HG02763 (cell line): ENCODE results near the gene HOXA9.

Source experiments
- ATAC-seq: cut with Tn5 transposase; IDR thresholded peaks from one replicate; pipeline ENCODE4 v1.9.1; 2021; ENCODE audit warnings: mild to moderate bottlenecking, moderate library complexity; ENCODE audit not compliant: unreplicated experiment

Gene HOXA9

GRCh38 chr7:27155816-27156507, 9.4 kb downstream of the HOXA9 start:
- ATAC-seq = no peak

DNA sequence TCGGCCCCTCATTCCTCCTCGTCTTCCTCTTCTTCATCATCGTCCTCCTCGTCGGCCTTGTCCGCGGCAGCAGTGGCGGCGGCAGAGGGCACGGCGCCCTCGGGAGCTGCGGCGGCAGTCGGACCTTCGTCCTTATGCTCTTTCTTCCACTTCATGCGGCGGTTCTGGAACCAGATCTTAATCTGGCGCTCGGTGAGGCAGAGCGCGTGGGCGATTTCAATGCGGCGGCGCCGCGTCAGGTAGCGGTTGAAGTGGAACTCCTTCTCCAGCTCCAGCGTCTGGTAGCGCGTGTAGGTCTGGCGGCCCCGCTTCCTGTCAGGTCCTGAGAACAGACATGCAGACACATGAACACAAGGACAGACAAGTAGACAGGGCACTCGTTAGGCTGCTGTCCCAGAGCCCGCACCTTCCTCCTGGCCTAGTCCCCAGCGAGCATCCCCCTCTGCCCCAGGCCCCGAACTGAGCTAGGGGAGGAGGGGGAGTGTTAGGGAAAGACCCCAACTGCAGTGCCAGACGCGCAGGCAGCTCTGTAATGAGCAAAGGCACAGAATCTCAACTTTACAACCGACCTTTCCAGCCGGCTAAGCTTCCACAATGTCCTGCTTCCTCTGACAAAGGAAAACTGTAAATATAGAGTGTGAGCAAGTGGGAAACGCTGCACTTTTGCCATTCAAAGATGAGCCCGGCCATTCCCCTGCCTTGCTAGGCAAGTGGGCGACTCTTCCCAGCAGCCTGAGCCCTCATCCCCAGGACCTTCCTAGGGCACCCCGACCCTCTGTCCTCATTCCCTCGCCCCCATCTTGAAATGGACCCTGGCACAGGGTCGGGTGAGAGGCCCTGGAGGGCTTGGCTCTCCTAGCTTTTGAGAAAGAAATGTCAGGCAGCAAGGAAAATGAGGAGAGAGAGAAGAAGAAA, 10.2 kb downstream of the HOXA9 start:
- ATAC-seq = no peak

- ATAC-seq = no peak
These were observed 11.0 kb downstream of the HOXA9 start for GRCh38 chr7:27154369-27154768.

- ATAC-seq = no peak
These were observed 11.8 kb downstream of the HOXA9 start for GRCh38 chr7:27153526-27153925.

DNA sequence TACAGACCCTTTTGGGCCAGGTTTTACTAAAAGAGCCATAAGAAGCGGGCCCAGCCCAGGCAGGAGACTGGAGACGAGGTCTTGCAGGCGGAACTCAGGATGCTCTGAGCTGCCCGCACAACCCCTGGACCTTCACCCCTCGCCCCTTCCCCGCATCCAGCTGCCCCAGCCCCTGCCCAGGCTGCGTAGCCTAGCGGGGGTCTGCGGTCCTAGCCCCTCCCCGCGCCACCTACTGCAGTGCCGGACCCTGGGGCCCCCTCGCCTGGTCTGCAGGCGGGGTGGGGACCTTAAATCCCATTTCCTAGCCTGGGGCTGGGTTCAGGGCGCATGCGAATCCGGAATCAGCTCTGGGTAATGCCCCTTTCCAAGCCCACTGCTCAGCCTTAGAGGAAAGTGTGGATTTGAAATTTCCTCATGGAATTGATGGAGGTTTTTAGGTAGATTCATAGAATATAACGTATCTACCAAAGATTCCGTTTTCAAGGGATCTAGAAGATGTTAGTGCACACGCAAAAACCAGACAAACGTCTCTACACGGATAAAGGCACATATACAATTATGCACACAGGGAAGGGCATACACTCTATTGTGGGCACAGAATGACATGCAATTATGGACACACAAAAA, 12.4 kb downstream of the HOXA9 start:
- no peak for ATAC-seq

GRCh38 chr7:27151931-27152815, 13.2 kb downstream of the HOXA9 start, which contains the start of gene HOXA3:
TSS of gene HOXA3 (minus strand) at chr7:27152583. CDS start at chr7:27110640, 41,943 bp downstream.
- ATAC-seq = no peak

DNA sequence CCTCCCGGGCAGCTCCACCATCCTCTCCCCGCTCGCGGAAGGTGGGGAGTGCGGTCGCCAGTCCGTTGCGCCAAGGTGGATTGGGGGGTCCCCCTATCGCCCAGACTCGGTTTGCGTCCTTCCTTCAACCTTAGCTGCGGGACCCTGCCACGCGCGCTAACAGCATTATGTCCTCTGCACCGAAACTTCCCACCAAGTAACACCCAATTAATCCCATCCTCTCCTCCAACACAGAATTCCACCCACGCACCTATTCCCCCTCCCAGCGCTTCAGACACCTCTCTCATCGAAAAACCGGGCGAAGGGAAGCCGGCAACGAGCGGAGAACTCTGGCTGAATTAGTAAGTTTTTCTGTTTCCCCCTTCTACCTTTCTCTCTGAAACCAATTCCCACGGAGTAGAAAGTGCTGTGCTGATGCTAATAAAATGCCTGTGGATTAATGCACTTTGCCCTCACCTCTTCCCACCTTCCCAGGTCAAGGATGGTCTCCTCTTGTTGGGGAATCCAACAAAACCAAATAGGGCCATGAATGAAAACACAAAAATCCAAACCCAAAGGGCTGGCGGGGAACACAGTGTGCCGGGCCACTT, 13.9 kb downstream of the HOXA9 start:
- no peak for ATAC-seq

DNA sequence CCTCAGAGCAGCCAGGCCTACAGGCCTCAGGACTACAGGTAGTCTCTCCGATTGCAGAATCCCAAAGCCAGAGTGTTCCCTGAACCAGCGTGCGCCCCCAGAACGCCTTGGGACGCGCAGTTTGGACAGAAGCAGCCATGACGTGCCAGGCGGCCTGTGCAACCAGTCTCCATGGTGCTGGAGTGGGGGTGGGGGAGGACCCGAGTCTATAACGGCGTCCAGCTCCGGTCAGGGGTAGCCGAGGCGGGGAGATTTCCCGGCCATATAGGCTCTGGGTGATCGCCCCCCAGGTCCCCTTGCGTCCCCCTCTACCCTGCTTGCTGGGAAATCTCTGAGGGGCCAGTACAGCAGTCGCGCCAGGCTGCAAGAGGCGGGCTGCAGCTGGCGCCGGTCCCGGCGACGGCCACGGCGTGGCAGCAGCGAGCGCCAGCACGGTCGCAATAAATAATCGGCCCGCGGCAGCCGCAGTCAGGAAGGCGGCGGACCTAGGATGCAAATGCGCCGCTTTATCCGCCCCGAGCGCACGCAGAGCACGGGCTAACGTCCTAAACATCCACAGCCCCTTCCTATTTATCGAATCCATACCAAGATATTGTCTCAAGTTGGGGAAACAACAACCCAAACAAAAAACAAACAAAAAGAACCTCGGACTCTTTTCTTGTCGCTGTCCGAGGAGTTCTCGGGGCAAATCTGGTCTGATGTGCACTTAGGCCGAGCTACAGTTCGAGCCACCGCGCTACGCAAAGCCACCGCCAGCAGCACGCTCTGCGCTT, 14.6 kb downstream of the HOXA9 start:
- ATAC-seq = peak; percentile 78

- no peak for ATAC-seq
These were observed 15.3 kb downstream of the HOXA9 start for GRCh38 chr7:27149842-27150567.

DNA sequence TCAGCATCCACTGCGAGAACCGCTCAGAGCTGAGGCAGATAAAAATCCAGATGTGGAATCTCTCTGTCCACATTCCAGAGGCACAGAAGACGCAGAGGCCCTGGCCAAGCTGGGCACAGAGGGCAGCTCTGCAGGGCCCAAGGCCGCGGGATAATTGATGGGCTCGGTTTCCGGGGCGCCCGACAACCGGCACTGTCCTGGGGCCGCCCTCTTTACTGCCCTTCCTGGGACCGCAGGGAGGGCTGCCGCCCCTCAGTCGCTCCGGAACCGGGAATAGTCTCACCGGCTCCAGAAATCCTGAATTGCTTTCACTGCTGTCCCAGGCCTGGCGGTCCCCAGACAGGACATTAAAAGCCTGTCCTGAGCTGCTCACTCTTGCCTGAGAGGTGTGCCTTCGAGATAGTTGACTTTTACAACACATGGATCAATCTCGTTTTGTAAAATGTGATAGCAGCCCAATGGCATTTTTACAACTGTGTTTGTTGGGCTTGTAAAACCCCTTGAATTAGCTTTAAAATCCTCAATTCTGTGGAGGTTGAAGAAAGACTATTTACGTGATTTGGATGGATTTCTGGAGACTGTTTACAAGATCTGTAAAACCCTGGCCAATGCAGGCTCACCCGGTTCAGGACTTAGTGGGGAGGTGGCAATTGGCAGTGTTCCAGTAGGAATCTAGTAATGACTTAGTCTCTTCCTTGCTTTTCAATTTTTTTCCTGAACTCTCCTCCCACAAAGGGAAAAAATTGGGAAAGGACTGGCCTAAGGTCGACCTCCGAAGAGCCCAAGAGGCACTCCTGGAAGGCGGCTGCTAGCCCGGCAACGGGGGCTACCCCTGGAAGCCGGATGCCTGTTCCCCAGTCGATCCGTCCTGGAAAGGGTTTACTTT, 16.3 kb downstream of the HOXA9 start:
- no peak for ATAC-seq

- no peak for ATAC-seq
These were observed 17.1 kb downstream of the HOXA9 start for GRCh38 chr7:27148031-27148755.

DNA sequence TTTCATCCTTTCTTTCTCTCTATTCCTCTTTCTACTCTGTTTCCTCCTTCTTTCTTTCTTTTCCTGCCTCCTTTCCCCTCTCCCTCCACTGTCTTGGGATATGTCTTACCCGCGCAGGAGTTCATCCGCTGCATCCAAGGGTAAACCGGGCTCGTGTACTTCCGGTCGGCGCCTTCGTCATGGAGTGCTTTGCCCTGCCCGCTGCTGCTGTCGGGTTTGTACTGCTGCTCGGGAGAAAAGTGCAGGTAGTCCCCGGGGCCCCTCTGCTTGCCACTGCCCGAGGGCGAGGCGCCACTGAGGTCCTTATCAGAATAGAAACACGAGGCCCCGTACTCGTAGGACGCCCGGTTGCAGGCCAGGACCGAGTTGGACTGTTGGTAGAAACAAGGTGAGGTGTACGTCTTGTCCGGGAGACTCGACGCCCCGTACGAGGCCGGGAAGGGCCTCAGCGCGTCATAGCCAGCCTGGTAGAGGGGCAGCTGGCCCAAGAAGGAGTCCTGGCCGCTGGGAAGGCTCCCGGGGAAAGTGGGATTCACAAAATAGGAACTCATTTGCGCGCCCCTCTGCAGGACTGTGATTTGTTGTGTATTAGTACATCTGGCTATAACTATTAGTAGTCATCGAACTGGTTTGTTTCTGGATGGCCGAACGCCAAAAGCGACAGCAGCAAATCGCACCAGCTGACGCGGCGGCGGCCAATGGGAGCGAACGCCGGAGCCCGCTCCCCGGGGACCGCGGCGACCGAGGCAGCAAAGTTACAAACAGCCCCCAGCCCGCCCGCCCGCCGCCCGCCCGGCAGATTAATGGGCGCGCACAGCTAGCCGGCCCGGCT, 17.9 kb downstream of the HOXA9 start, which contains the start of gene HOXA6:
HOXA6 (minus strand) TSS at position 576 of the 832 bp plus-strand sequence; CDS start at position 551, 25 bp downstream.
- ATAC-seq = no peak

DNA sequence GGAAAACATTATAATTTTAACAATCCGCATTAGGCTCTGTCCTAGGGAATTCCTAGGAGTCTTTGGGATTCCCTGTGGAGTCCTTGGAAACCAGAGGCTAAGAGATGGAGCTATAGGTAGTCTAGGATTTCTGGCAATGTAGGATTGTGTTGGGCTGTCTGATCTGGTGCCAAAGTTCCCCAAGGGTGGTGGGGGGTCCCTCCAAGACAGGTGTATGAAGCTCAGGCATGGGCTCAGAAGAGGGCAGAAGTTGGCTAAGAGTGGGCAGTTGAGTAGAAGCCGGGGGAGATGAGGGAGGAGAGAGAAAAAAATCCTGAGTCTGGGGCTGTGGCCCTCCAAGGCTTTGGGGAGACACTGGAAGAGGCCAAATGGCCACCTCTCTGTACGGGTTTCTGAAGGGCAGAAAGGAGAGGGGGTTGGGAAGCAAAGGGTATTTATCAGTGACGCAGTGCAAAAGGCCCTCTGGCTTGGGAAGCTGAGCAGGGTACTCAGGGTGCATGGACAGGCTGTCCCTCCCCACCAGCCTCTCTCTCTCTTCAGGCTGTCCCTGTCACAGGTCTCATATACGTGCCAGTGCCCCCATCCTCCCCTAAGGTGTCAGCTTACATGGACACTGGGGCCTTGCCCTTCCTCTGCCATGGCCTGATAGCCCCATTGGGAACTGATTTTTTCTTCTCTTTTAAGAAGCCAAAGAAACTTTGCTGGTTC, 18.7 kb downstream of the HOXA9 start:
- ATAC-seq = no peak

- no peak for ATAC-seq
These were observed 19.4 kb downstream of the HOXA9 start for GRCh38 chr7:27145914-27146412.

DNA sequence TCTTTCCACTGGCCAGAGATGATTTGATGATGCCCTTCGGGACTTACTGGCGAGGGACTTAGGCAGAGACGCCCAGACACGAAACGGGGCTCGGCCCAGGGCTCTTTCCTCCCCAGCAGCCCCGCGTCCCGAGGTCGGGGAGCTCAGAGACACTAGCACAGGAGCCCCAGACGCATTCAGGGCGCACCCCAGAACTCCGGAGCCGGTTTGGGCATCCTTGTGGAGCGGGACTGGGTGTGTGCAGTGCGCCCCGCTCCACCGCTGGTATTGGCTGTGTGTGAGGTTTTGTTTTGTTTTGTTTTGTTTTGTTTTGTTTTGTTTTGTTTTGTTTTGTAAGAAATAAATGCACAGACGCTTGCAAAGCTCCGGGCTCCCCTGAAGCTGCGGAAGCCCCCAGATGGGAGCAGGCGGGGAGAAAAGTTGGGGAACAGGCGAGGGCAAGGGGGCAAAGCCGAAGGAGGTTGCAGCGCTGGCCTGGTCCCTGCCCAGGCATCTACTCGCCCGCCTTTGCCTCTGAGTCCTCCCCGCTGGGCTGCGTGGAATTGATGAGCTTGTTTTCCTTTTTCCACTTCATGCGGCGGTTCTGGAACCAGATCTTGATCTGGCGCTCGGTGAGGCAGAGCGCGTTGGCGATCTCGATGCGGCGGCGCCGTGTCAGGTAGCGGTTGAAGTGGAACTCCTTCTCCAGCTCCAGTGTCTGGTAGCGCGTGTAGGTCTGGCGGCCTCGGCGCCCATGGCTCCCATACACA, 20.0 kb downstream of the HOXA9 start:
- ATAC-seq = no peak
